Calu3 (cell line): ENCODE data around the gene TMEM120B. TPM values are rescaled to one million over a fixed set of nuclear protein-coding genes. Genes with fewer than 3 reads are reported as not detected.

Experiments
- BruUV-seq: library from RNA; stranded (reverse); fragments of 400-500 nt; replicated peaks from 2 replicates; lab custom pipeline; 2021; lab: Mats Ljungman, UMichigan
- CTCF ChIA-PET: fragments of 300-600 bp; sonication (Branson Sonifier 250); formaldehyde crosslinking; loops from one replicate; lab custom pipeline; 2022; ENCODE audit warnings: antibody characterized with exemption; lab: Charles Lee
- DNase-seq: peaks from one replicate; pipeline ENCODE4 v3.0.0; 2022
- H3K27ac Mint-ChIP-seq: one replicate; pipeline ENCODE4 v1.8.0; 2022; ENCODE audit warnings: mixed read lengths; ENCODE audit not compliant: unreplicated experiment
- H3K27me3 Mint-ChIP-seq: one replicate; pipeline ENCODE4 v1.8.0; 2022; ENCODE audit warnings: mixed read lengths; ENCODE audit not compliant: unreplicated experiment
- H3K36me3 Mint-ChIP-seq: one replicate; pipeline ENCODE4 v1.8.0; 2022; ENCODE audit warnings: mild to moderate bottlenecking, moderate library complexity, mixed read lengths; ENCODE audit not compliant: insufficient read depth, unreplicated experiment
- H3K4me1 Mint-ChIP-seq: one replicate; pipeline ENCODE4 v1.8.0; 2022; ENCODE audit warnings: mild to moderate bottlenecking, low read depth, mixed read lengths; ENCODE audit not compliant: unreplicated experiment
- H3K4me3 Mint-ChIP-seq: one replicate; pipeline ENCODE4 v1.8.0; 2022; ENCODE audit warnings: mild to moderate bottlenecking, low read depth, moderate library complexity, mixed read lengths; ENCODE audit not compliant: unreplicated experiment
- H3K9me3 Mint-ChIP-seq: one replicate; pipeline ENCODE4 v1.8.0; 2022; ENCODE audit warnings: low read depth, mixed read lengths; ENCODE audit not compliant: unreplicated experiment
- intact Hi-C: fragments of 100-400 bp; cut with micrococcal nuclease; formaldehyde crosslinking; loops from one replicate; pipeline ENCODE4 v1.10.0; 2022; ENCODE audit not compliant: unreplicated experiment
- total RNA-seq: library from RNA; stranded (reverse); gene quantifications from 2 replicates; pipeline ENCODE4 v1.2.3, GENCODE V29; 2022
- TF ChIP-seq, protein P1 (sequence below): fragments of 200-600 bp; IDR thresholded peaks from one replicate; pipeline ENCODE4 v1.8.0; 2022; ENCODE audit warnings: antibody characterized with exemption; ENCODE audit not compliant: unreplicated experiment

Gene TMEM120B
- total RNA-seq, 1 experiment from 2014 or later, result 23.2 TPM

DNA sequence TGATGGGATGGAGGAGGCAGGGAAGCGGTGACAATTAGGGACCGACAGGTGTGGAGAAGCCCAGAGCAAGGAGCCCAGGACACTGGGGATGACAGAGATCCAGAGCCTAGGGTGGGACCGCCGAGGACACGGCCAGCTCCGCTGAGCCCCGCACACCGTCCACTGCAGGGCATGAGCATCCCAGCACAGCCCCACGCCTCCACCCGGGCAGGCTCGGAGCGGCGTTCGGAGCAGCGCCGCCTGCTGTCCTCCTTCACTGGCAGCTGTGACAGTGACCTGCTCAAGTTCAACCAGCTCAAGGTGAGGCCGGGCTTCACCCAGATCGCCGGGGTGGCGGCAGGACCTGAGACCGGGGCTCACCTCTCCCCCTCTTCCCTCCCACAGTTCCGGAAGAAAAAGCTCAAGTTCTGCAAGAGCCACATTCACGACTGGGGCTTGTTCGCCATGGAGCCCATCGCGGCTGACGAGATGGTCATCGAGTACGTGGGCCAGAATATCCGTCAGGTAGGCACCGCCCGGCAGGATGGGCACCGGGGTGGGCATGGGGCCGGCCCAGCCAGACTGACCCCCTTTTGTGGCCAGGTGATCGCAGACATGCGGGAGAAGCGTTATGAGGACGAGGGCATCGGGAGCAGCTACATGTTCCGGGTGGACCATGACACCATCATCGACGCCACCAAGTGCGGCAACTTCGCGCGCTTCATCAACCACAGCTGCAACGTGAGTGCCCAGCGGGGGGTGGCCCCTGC lies 115.0 kb downstream of the TMEM120B start:
- intact Hi-C loops, result no loop called here
- H3K9me3 Mint-ChIP-seq, result no peaks in the 10 kb centered on the region
- H3K4me1 Mint-ChIP-seq, result no peaks in the 10 kb centered on the region
- BruUV-seq, result no TSS peak
- DNase-seq, result no peak
- peaks cover 75% of the 10 kb centered on the region for H3K36me3 Mint-ChIP-seq
- no peak overlapping the region for H3K4me3 Mint-ChIP-seq
- CTCF ChIA-PET, result interaction anchor here (0.6 kb wide), 1 partner anchor 156 kb away, joined by 3 read pairs; no protein-coding TSS in a partner anchor
- no peaks in the 10 kb centered on the region for H3K27me3 Mint-ChIP-seq
- TF ChIP-seq, protein P1, sequence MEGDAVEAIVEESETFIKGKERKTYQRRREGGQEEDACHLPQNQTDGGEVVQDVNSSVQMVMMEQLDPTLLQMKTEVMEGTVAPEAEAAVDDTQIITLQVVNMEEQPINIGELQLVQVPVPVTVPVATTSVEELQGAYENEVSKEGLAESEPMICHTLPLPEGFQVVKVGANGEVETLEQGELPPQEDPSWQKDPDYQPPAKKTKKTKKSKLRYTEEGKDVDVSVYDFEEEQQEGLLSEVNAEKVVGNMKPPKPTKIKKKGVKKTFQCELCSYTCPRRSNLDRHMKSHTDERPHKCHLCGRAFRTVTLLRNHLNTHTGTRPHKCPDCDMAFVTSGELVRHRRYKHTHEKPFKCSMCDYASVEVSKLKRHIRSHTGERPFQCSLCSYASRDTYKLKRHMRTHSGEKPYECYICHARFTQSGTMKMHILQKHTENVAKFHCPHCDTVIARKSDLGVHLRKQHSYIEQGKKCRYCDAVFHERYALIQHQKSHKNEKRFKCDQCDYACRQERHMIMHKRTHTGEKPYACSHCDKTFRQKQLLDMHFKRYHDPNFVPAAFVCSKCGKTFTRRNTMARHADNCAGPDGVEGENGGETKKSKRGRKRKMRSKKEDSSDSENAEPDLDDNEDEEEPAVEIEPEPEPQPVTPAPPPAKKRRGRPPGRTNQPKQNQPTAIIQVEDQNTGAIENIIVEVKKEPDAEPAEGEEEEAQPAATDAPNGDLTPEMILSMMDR, result no peak
- no peak overlapping the region for H3K27ac Mint-ChIP-seq

DNA sequence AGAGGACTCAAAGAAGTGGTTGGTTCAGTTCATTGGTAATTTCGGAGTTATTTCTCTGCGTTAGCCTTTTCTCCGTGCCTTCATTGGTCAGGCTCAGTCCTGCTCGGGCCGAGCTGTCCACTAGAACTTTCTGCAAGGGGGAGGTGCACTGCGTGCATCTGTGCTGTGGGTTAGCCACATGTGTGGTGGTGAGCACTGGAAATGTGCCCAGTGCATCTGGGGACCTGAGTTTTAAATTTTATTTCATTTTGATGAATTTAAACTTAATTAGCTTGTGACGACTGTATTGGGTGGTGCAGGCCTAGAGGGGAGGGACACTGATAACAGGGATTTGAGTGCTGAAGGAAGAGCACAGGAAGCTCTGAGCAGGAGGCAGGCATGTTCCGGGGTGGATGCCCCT lies 115.8 kb downstream of the TMEM120B start:
- H3K36me3 Mint-ChIP-seq, result peaks cover 71% of the 10 kb centered on the region
- DNase-seq, result no peak
- no peak overlapping the region for H3K27ac Mint-ChIP-seq
- no TSS peak for BruUV-seq
- CTCF ChIA-PET, result interaction anchor here (0.6 kb wide), 1 partner anchor 157 kb away, joined by 3 read pairs; no protein-coding TSS in a partner anchor
- no peaks in the 10 kb centered on the region for H3K9me3 Mint-ChIP-seq
- TF ChIP-seq, protein P1, result no peak
- H3K4me3 Mint-ChIP-seq, result no peak overlapping the region
- intact Hi-C loops, result no loop called here
- no peaks in the 10 kb centered on the region for H3K4me1 Mint-ChIP-seq
- no peaks in the 10 kb centered on the region for H3K27me3 Mint-ChIP-seq

DNA sequence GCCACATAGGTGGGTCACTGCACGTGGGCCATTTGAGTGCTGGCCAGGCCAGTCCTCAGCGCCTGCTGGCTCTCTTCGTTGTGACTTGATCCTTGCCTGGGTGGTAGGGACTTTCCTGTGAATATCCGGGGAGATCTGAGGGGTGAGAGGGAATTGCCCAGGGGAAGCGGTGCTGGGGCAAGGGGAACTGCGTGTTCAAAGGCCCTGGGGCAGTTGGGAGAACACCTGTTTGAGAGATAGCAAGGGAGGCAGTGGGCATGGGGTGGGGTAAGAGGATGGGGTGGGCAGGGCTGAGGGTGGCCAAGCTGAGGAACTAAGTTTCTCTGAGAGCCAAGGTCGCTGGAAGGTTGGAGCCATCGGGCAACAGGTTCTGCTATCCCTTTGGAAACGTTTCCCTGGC lies 116.3 kb downstream of the TMEM120B start:
- DNase-seq, result no peak
- no peaks in the 10 kb centered on the region for H3K9me3 Mint-ChIP-seq
- H3K4me3 Mint-ChIP-seq, result no peak overlapping the region
- CTCF ChIA-PET, result no interaction called here
- no peak overlapping the region for H3K27ac Mint-ChIP-seq
- intact Hi-C loops, result no loop called here
- H3K36me3 Mint-ChIP-seq, result peaks cover 66% of the 10 kb centered on the region
- BruUV-seq, result no TSS peak
- H3K27me3 Mint-ChIP-seq, result no peaks in the 10 kb centered on the region
- no peaks in the 10 kb centered on the region for H3K4me1 Mint-ChIP-seq
- TF ChIP-seq, protein P1, result no peak

DNA sequence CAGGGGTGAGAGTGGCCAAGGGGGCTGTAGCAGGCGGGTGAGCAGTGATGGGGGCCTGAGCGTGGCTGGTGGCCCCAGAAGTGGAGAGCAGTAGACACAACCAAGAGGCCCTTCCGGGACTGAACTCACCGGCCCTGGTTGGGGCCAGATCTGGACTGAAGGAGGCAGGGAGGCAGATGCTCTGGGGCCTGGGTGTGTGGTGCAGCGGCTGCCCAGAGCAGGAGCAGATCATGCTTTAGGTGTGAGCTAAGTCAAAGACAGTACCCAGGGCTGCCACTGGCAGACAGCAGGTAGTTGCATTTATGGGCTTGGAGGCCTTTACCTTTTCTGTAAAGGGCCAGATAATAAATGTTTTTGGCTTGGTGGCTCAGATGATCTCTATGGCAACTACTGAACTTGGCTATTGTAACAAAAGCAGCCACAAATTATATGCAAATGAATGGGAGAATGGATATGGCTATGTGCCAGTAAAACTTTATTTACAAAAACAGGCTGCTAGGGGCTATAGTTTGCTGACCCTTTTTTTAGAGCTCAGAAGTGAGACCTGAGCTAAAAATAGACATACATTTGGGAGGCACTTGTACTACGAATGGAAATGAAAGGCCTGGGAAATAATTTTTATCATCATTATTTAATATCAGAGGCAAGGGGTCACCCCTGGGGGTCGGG lies 116.8 kb downstream of the TMEM120B start:
- intact Hi-C loops, result no loop called here
- Mint-ChIP-seq H3K27ac (no peak overlapping the region), H3K27me3 (no peaks in the 10 kb centered on the region), H3K4me3 (no peak overlapping the region), H3K4me1 (no peaks in the 10 kb centered on the region), H3K9me3 (no peaks in the 10 kb centered on the region), H3K36me3 (peaks cover 63% of the 10 kb centered on the region)
- BruUV-seq, result no TSS peak
- DNase-seq, result no peak
- TF ChIP-seq, protein P1, result no peak
- CTCF ChIA-PET, result interaction anchor here (0.7 kb wide), 1 partner anchor 899 kb away, joined by 5 read pairs; no protein-coding TSS in a partner anchor
